Epidermal melanocyte (primary cell): ENCODE results near the gene FXYD3.
"Not testable (repeated sequence)": the region's sequence is repeated elsewhere in the genome, so short reads cannot be mapped to it uniquely, and the experiment has no call there.

Experiments
- DNase-seq: peaks from one replicate; pipeline ENCODE4 v3.0.0; 2011; ENCODE audit warnings: low spot score; ENCODE audit not compliant: insufficient read length

The FXYD3 gene

DNA sequence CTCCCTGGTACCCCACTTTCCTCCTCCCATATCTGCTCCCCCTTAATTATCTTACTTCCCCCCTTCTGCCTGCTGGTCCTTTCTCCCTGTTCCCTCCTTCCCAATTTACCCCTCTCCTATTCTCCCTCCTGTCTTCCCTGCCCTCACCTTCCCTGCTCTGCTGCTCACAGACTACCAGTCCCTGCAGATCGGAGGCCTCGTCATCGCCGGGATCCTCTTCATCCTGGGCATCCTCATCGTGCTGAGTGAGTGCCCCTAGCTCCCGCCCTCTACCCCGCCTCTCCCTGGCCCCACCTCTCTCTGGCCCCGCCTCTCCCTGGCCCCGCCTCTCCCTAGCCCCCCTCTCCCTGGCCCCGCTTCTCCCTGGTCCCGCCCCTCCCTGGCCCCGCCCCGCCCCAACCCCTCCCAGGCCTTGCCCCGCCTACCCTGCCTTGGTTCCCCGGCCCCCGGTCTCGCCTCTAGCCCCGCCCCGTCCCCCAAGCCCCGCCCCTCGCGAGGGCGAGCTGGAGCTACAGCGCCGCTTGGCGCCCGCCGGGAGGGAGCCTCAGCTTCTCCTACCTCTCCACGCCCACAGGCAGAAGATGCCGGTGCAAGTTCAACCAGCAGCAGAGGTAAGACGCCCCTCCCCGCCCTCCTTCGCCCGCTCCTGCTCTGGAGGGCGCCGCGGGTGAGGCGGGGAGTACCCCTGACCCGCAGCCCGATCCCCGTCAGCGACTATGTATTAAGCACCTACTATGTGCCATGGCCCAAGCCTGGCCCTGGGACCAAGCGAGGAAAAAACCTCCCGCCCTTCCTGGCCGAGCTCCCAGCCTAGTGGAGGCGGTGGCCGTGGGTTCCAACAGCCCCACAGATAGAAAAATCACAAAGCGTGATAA, 25.6 kb downstream of the FXYD3 start:
- peak; percentile 98 for DNase-seq

DNA sequence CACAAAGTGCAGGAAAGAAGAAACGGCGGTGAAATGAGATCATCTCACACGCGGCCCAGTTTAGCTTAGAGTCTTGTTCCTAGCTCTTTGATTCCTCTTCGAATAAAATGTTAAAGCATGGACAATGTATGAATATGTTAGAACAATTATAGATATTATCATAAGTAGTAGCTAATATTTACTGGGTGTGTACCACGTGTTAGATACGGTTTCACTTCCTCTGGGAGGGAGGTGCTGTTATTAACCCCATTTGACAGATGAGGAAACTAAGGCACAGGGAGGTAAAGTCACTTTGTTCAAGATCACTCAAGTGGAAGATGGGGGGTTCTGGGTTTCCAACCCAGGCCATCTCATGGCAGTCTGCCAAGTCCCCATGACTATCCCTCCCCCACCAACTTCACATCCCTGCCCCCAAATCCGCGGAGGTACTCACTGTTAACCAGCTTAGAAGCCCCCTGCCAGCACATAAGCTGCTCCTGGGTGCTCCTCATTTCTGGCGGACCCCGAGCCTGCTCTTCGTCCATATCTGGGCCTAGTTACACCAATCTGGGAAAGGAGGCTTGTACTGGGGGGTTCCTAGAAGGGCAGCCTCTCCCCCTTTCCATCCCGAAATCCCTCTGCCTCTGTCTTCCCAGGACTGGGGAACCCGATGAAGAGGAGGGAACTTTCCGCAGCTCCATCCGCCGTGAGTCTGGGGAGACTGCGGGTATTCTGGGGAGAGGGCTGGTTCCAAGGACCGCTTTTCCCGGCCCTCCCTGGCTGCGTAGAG, 26.4 kb downstream of the FXYD3 start:
- DNase-seq, result no peak

GRCh38 chr19:35142606-35143230, 27.1 kb downstream of the FXYD3 start:
- DNase-seq, result no peak

GRCh38 chr19:35143231-35143715, 27.6 kb downstream of the FXYD3 start, which contains the start of gene FXYD7:
Gene FXYD7 (plus strand): TSS chr19:35143255. CDS start chr19:35143334, 79 bp downstream.
- no peak for DNase-seq

GRCh38 chr19:35143818-35144217, 28.2 kb downstream of the FXYD3 start:
- DNase-seq, result no peak

GRCh38 chr19:35144259-35144599, 28.6 kb downstream of the FXYD3 start:
- no peak for DNase-seq

- no peak for DNase-seq
Observed at GRCh38 chr19:35144600-35145436, 29.2 kb downstream of the FXYD3 start.

DNA sequence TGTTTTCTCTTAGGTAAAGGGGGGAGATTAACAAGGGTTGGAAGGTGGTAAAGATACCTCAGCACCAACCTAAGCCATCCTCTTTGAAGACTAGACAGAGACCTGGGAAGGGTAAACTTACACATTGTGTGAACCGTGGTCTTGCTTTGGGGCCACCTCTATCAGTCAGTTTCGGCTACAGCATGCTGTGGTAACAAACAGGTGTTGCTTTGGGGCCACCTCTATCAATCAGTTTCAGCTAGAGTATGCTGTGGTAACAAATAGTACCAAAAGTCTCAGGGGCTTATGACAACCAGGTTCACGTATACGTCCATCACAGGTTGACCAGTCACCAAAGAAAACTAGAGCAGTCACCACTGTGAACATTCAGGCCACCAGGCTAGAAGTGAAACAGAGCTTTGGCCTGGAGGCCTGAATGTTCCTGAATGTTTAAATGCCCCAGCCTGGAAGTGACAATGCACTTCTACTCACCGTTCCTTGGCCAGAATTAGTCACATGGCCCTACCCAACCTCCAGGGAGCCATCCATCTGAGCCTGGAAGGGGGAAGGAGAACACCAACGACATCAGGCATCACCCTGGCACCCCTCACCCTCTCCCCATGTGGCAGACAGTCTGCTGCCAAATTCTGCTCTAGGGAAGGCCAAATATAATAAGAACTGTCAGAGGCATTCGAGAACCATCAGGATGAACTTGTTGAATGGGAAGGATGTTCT, 31.3 kb downstream of the FXYD3 start:
- no peak for DNase-seq

DNA sequence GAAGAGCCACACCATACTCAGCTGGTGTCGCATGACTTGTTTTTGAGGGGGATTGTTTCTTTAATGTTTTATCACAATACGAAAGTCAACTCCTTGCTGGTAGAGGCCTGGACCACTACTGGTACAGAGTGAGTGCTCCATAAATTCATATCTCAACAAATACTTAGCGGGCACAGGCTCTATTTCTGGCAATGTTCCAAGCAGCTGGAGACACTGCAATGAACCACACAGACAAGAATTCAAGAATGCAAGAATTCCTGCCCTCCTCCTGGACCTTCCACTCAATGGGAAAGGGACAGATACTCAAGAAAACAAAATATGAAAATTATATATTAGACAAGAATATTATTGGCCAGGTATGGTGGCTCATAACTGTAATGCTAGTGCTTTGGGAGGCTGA, 33.8 kb downstream of the FXYD3 start:
- DNase-seq, result no peak

DNA sequence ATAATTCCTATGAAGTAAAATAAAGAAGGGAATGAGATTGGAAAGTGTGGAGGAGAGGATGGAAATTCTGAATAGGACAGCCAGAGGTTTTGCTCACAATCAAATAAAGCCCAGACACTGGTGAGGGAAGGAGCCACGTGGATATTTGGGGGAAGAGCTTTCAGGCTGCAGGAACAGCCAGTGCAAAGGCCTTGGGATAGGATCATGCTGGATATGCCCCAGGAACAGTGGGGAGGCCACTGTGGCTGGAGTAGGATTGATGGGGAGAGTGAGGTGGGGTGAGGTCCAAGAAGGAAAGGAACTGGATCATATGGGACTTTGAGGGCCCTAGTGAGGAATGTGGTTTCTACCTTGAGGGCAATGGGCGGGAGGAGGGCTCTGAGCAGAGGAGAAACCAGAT, 34.8 kb downstream of the FXYD3 start:
- peak; percentile 3 for DNase-seq

- no peak for DNase-seq
Observed at GRCh38 chr19:35151273-35152065, 35.8 kb downstream of the FXYD3 start.

- DNase-seq, result not testable (repeated sequence)
Observed at GRCh38 chr19:35153129-35153522, 37.5 kb downstream of the FXYD3 start.

DNA sequence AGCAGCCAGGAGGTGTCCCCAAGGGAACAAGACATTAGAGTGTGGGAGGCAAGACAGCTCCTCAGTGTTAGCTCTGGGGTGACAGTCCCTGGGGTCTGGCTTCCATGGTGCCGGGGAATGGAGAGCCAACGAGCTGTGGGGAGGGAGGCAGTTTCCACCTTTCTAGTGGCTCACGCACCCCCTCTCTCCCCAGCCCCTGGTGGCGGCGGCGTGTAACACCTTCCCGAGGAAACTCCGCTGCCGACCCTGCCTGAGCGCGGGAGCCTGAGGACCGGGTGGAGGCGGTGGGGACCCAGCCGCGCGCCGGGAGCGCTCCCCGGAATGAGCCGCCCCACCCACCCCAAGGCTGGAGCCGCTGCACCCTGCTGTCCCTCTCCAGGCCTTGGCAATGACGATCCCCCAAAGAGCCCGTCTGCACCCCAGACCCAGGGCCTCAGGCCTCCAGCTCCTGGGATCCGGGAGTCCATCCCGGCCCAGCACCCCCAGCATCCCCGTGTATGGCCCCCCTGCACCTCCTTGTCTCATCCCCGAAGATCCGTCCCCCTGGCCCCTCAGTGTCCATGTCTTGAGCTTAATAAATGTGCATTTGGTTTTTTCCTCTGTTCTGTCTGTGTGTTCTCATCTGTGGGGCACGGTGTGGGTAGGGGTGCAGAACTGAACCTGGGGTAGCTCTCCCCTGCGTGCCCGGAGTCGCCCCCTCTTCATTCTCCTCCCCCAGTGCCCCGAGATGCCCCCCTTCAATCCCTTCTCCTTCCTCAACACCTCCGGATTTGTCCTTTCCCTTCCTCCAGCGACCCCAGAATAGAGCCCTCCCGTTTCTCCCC, 38.3 kb downstream of the FXYD3 start:
- DNase-seq, result no peak

- DNase-seq, result peak; percentile 71
Observed at GRCh38 chr19:35154525-35155406, 39.1 kb downstream of the FXYD3 start, which contains the start of gene FXYD5. Gene FXYD5 (plus strand): TSS chr19:35154735. CDS start chr19:35155551, 816 bp downstream.

DNA sequence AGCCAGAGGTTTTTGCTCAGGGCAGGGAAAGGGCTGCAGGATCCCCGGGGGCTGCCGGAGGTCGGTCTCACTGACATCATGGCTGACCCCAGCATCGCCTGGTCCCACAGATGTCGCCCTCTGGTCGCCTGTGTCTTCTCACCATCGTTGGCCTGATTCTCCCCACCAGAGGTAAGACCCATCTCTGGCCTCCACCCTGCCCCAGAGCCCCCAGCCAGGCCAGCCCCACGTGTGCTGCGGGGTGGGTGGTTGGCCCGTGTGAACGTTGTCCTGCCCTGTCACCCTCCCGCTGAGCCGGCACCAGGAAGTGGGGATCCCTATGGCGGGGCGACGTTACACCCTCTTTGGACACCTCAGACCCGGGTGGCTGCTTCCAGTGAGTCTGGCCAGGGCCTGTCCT, 39.8 kb downstream of the FXYD3 start:
- no peak for DNase-seq

GRCh38 chr19:35155981-35156672, 40.5 kb downstream of the FXYD3 start:
- no peak for DNase-seq

- no peak for DNase-seq
Observed at GRCh38 chr19:35156673-35157014, 41.0 kb downstream of the FXYD3 start.
